IMR-90 (cell line): ENCODE results near the gene PYGM. TPM values are rescaled to one million over a fixed set of nuclear protein-coding genes. Genes with fewer than 3 reads are reported as not detected.

Experiments
- ATAC-seq: fragments of 200-7000 bp; cut with Tn5 transposase; 2 replicates; pipeline ENCODE4 v1.9.1; 2020; ENCODE audit warnings: low read depth, mild to moderate bottlenecking, moderate library complexity
- BruUV-seq: library from RNA; stranded (reverse); fragments of 400-500 nt; replicated peaks from 2 replicates; lab custom pipeline; 2021; lab: Mats Ljungman, UMichigan
- CTCF ChIA-PET: fragments of 300-600 bp; formaldehyde crosslinking; extraction: SDS; loops from one replicate; lab custom pipeline; 2021; ENCODE audit warnings: antibody characterized with exemption; lab: Yijun Ruan, JAX
- POLR2A ChIA-PET: fragments of 300-600 bp; sonication (Branson Sonifier 250); formaldehyde crosslinking; loops from one replicate; lab custom pipeline; 2022; ENCODE audit warnings: antibody characterized with exemption; ENCODE audit not compliant: unreplicated experiment; lab: Charles Lee
- DNase-seq: peaks from one replicate; pipeline ENCODE4 v3.0.0; 2013
- H2AFZ ChIP-seq: replicated peaks from 2 replicates; pipeline ENCODE3; 2013; ENCODE audit warnings: low read length, mild to moderate bottlenecking; ENCODE audit not compliant: poor library complexity
- H2AK5ac ChIP-seq: 2 replicates; pipeline ENCODE4 v1.6.1; 2013; ENCODE audit warnings: low read depth, low read length, inconsistent platforms
- H2AK9ac ChIP-seq: replicated peaks from 2 replicates; pipeline ENCODE3; 2013; ENCODE audit warnings: mild to moderate bottlenecking, low read depth, low read length, moderate library complexity; ENCODE audit not compliant: poor library complexity
- H2BK120ac ChIP-seq: 2 replicates; pipeline ENCODE4 v1.6.1; 2013; ENCODE audit warnings: low read depth, low read length, inconsistent platforms
- H2BK15ac ChIP-seq: 3 replicates; pipeline ENCODE4 v1.6.1; 2013; ENCODE audit warnings: low read depth, low read length, inconsistent platforms
- H2BK20ac ChIP-seq: 2 replicates; pipeline ENCODE4 v1.6.1; 2013; ENCODE audit warnings: low read depth, mild to moderate bottlenecking, inconsistent platforms, low read length, moderate library complexity
- H2BK5ac ChIP-seq: 2 replicates; pipeline ENCODE4 v1.6.1; 2013; ENCODE audit warnings: mild to moderate bottlenecking, low read depth, low read length, inconsistent platforms; ENCODE audit not compliant: poor library complexity, severe bottlenecking
- H3K14ac ChIP-seq: replicated peaks from 2 replicates; pipeline ENCODE4 v1.6.1; 2013; ENCODE audit warnings: low read depth, low read length, inconsistent platforms
- H3K18ac ChIP-seq: 2 replicates; pipeline ENCODE4 v1.6.1; 2013; ENCODE audit warnings: low read depth, low read length, control low read depth
- H3K23ac ChIP-seq: 2 replicates; pipeline ENCODE4 v1.6.1; 2013; ENCODE audit warnings: low read depth, low read length, inconsistent platforms
- H3K27ac ChIP-seq: 2 replicates; pipeline ENCODE4 v1.5.1; 2013; ENCODE audit warnings: mild to moderate bottlenecking, control low read depth, low read length; ENCODE audit not compliant: insufficient read depth
- H3K27me3 ChIP-seq: 2 replicates; pipeline ENCODE4 v1.6.1; 2013; ENCODE audit warnings: low read length; ENCODE audit not compliant: control insufficient read depth, insufficient read depth
- H3K36me3 ChIP-seq: 2 replicates; pipeline ENCODE4 v1.6.1; 2013; ENCODE audit warnings: low read length, mixed read lengths; ENCODE audit not compliant: control insufficient read depth, insufficient read depth
- H3K4ac ChIP-seq: 2 replicates; pipeline ENCODE4 v1.6.1; 2013; ENCODE audit warnings: low read depth, low read length, inconsistent platforms
- H3K4me1 ChIP-seq: 2 replicates; pipeline ENCODE4 v1.6.1; 2013; ENCODE audit warnings: low read length, mixed read lengths; ENCODE audit not compliant: control insufficient read depth, insufficient read depth
- H3K4me2 ChIP-seq: 2 replicates; pipeline ENCODE4 v1.6.1; 2013; ENCODE audit warnings: low read depth, mild to moderate bottlenecking, control low read depth, low read length, moderate library complexity
- H3K4me3 ChIP-seq: 2 replicates; pipeline ENCODE4 v1.5.1; 2013; ENCODE audit warnings: low read depth, mild to moderate bottlenecking, control low read depth, low read length, moderate library complexity; ENCODE audit not compliant: insufficient read depth
- H3K56ac ChIP-seq: 2 replicates; pipeline ENCODE4 v1.6.1; 2013; ENCODE audit warnings: low read length, inconsistent platforms; ENCODE audit not compliant: insufficient read depth; ENCODE audit errors: extremely low read depth
- H3K79me1 ChIP-seq, 2 experiments: 2 replicates each; pipeline ENCODE4 v1.6.1; 2013; ENCODE audit warnings: low read length in 2 of 2, inconsistent platforms in 1 of 2, low read depth in 1 of 2
- H3K9ac ChIP-seq: 2 replicates; pipeline ENCODE4 v1.6.1; 2013; ENCODE audit warnings: low read depth, low read length, control low read depth
- H3K9me1 ChIP-seq: 2 replicates; pipeline ENCODE4 v1.6.1; 2013; ENCODE audit warnings: low read length, inconsistent platforms; ENCODE audit not compliant: insufficient read depth
- H3K9me3 ChIP-seq: 2 replicates; pipeline ENCODE4 v1.6.1; 2013; ENCODE audit warnings: low read length; ENCODE audit not compliant: control insufficient read depth, insufficient read depth
- H4K20me1 ChIP-seq: 2 replicates; pipeline ENCODE4 v1.6.1; 2013; ENCODE audit warnings: low read length, inconsistent platforms; ENCODE audit not compliant: insufficient read depth
- H4K5ac ChIP-seq: 2 replicates; pipeline ENCODE4 v1.6.1; 2013; ENCODE audit warnings: mild to moderate bottlenecking, low read depth, low read length, control low read depth
- H4K8ac ChIP-seq, 2 experiments: 2 replicates each; pipeline ENCODE4 v1.6.1; 2013; ENCODE audit warnings: low read depth in 2 of 2, low read length in 2 of 2, control low read depth in 1 of 2, inconsistent platforms in 1 of 2
- H4K91ac ChIP-seq: 2 replicates; pipeline ENCODE4 v1.6.1; 2013; ENCODE audit warnings: low read depth, low read length, inconsistent platforms; ENCODE audit not compliant: insufficient read depth
- BHLHE40 ChIP-seq: fragments of 150-350 bp; IDR thresholded peaks from 2 replicates; pipeline ENCODE4 v1.6.1; 2016; ENCODE audit warnings: mild to moderate bottlenecking, low read depth, low read length
- CEBPB ChIP-seq: IDR thresholded peaks from 2 replicates; pipeline ENCODE4 v1.6.1; 2012; ENCODE audit warnings: low read depth, low read length, improper control_type of control experiment
- CHD1 ChIP-seq: IDR thresholded peaks from 2 replicates; pipeline ENCODE4 v1.6.1; 2012; ENCODE audit warnings: low read depth, low read length, improper control_type of control experiment
- CTCF ChIP-seq: conservative IDR thresholded peaks from 2 replicates; pipeline ENCODE4 v1.5.1; 2012; ENCODE audit warnings: mild to moderate bottlenecking, low read depth, low read length, improper control_type of control experiment
- ELK1 ChIP-seq: fragments of 150-350 bp; IDR thresholded peaks from 2 replicates; pipeline ENCODE4 v1.6.1; 2016; ENCODE audit warnings: low read depth, mild to moderate bottlenecking, low read length, moderate library complexity, borderline replicate concordance
- FOS ChIP-seq: fragments of 150-350 bp; IDR thresholded peaks from 2 replicates; pipeline ENCODE4 v1.6.1; 2016; ENCODE audit warnings: low read depth, low read length
- MAFK ChIP-seq: IDR thresholded peaks from 2 replicates; pipeline ENCODE4 v1.6.1; 2012; ENCODE audit warnings: low read depth, low read length, improper control_type of control experiment
- MAZ ChIP-seq: IDR thresholded peaks from 2 replicates; pipeline ENCODE4 v1.6.1; 2012; ENCODE audit warnings: low read depth, mild to moderate bottlenecking, low read length, improper control_type of control experiment, moderate library complexity, borderline replicate concordance
- MXI1 ChIP-seq: IDR thresholded peaks from 2 replicates; pipeline ENCODE4 v1.6.1; 2012; ENCODE audit warnings: low read depth, mild to moderate bottlenecking, low read length, moderate library complexity, borderline replicate concordance
- NFE2L2 ChIP-seq: fragments of 150-350 bp; IDR thresholded peaks from 2 replicates; pipeline ENCODE4 v1.6.1; 2016; ENCODE audit warnings: low read depth, mild to moderate bottlenecking, low read length
- RAD21 ChIP-seq: IDR thresholded peaks from 2 replicates; pipeline ENCODE4 v1.6.1; 2012; ENCODE audit warnings: low read length, improper control_type of control experiment
- RCOR1 ChIP-seq: IDR thresholded peaks from 2 replicates; pipeline ENCODE4 v1.6.1; 2012; ENCODE audit warnings: mild to moderate bottlenecking, low read length, improper control_type of control experiment; ENCODE audit not compliant: insufficient replicate concordance
- RFX5 ChIP-seq: IDR thresholded peaks from 2 replicates; pipeline ENCODE4 v1.8.0; 2012; ENCODE audit warnings: low read depth, mild to moderate bottlenecking, low read length, moderate library complexity
- SMC3 ChIP-seq: fragments of 150-350 bp; IDR thresholded peaks from 2 replicates; pipeline ENCODE4 v1.6.1; 2016; ENCODE audit warnings: low read depth, mild to moderate bottlenecking, antibody characterized with exemption, low read length, moderate library complexity
- WGBS, 2 experiments: methylation state at CpG; one replicate each; pipeline versions ENCODE4 v1.1.5 to v1.1.7; 2013; ENCODE audit warnings: missing lambda C conversion rate in 2 of 2; ENCODE audit not compliant: insufficient read length in 1 of 2; ENCODE audit errors: extremely low coverage in 2 of 2; 5-methylcytosine and 5-hydroxymethylcytosine counted together
- dilution Hi-C: fragments of 300-500 bp; cut with HindIII; formaldehyde crosslinking; loops from one replicate; pipeline ENCODE4 v1.14.3; 2018; ENCODE audit warnings: low sequenced_read_pairs; ENCODE audit not compliant: unreplicated experiment
- in situ Hi-C: fragments of 300-500 bp; cut with MboI; formaldehyde crosslinking; loops from 3 replicates; pipeline ENCODE4 v1.14.3; 2019; ENCODE audit warnings: low sequenced_read_pairs, inconsistent platforms, mixed read lengths
- intact Hi-C: fragments of 100-400 bp; cut with micrococcal nuclease; formaldehyde crosslinking; loops from 2 replicates; pipeline ENCODE4 v1.10.0; 2022
- polyA plus RNA-seq, 3 experiments: library from polyadenylated mRNA; depleted of rRNA; stranded (reverse); fragments of >200 nt; gene quantifications; 2 replicates each; pipeline ENCODE4 v1.2.3, GENCODE V29; 2012; ENCODE audit warnings: low replicate concordance in 1 of 3
- total RNA-seq: library from RNA; depleted of rRNA; stranded (reverse); fragments of >200 nt; gene quantifications from 2 replicates; pipeline ENCODE4 v1.2.3, GENCODE V29; 2012
- TF ChIP-seq, protein P1 (sequence below): fragments of 150-350 bp; IDR thresholded peaks from 2 replicates; pipeline ENCODE4 v1.6.1; 2017; ENCODE audit warnings: mild to moderate bottlenecking, antibody characterized with exemption, low read length, low read depth

PYGM gene
- total and polyA plus RNA-seq, 2 of the 4 experiments (the other 2 are of a cell fraction) = 0.18 to 0.21 TPM

DNA sequence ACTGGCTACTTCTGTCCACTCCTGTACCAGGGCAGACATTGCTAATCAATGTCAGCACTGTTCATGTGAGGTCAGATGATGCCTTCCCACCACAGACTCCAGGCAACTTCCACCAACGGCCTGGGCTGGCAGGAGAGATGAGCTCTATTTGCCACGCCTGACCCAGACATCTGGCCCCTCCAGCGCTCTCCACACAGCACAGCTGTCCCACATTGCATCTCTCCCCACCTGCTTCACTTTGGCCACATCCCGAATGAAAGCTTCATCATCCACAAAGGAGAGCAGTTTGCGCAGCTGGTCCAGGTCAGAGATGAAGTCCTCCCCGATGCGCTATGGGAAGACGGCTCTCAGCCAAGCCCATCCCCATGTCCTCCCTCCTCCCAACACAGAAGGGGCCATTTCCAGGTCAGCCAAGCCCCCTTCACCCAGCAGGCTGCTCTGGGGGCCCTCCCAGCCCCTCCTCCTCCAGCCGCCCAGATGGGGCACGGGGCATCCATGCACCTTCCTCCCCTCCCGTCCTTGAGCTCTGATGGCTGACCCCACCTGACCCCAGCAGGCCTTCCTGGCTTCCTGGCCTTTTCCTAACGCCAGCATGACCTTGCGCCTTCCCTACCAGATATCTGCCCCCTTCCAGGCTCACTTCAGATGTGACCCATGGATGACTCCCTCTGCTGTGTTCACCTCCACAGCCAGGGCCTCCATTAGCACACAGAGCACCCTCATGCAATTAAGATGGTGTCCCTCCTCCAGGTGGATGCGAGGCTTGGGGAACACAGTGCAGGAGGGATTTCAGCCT lies 7.4 kb downstream of the PYGM start:
- Histone ChIP-seq H3K56ac (no peak overlapping the region), H3K27me3 (no peaks in the 10 kb centered on the region), H3K79me1 (no peaks in the 10 kb centered on the region), H3K4me1 (peaks cover 3% of the 10 kb centered on the region; the same call in 1 of the 2 replicates), H3K36me3 (no peaks in the 10 kb centered on the region), H2AK5ac (no peak overlapping the region), H2BK5ac (no peak overlapping the region), H3K27ac (no peak overlapping the region), H4K8ac (no peak overlapping the region), H3K9ac (no peak overlapping the region), H2AFZ (peak overlapping the region; percentile 58), H2BK120ac (no peak overlapping the region), H4K20me1 (peaks cover 8% of the 10 kb centered on the region), H3K4me2 (no peak overlapping the region), H3K4ac (no peak overlapping the region), H4K5ac (no peak overlapping the region), H2AK9ac (no peak overlapping the region), H2BK20ac (no peak overlapping the region), H3K14ac (no peak overlapping the region), H3K4me3 (no peak overlapping the region), H4K91ac (no peak overlapping the region), H3K18ac (no peak overlapping the region), H3K9me1 (peaks cover 4% of the 10 kb centered on the region), H2BK15ac (no peak overlapping the region), H3K9me3 (no peaks in the 10 kb centered on the region), H3K23ac (no peak overlapping the region)
- 46% methylated on average over 6 of the region's 14 CpGs; no CpG with 5 or more reads in 1 of the 2 experiments for WGBS, 2 experiments
- dilution Hi-C loops (no loop called here), intact Hi-C loops (no loop called here), in situ Hi-C loops (no loop called here)
- ChIA-PET CTCF (no interaction called here), POLR2A (no interaction called here)
- DNase-seq (no peak), ATAC-seq (no peak)
- no TSS peak for BruUV-seq
- no peak for TF ChIP-seq MXI1
- TF ChIP-seq MAZ = no peak
- no peak for TF ChIP-seq ELK1
- TF ChIP-seq MAFK = no peak
- TF ChIP-seq SMC3 = no peak
- TF ChIP-seq CEBPB = no peak
- TF ChIP-seq CHD1 = no peak
- TF ChIP-seq RFX5 = no peak
- TF ChIP-seq CTCF = no peak
- TF ChIP-seq NFE2L2 = no peak
- TF ChIP-seq RCOR1 = no peak
- TF ChIP-seq BHLHE40 = no peak
- no peak for TF ChIP-seq RAD21
- no peak for TF ChIP-seq FOS
- TF ChIP-seq, protein P1, sequence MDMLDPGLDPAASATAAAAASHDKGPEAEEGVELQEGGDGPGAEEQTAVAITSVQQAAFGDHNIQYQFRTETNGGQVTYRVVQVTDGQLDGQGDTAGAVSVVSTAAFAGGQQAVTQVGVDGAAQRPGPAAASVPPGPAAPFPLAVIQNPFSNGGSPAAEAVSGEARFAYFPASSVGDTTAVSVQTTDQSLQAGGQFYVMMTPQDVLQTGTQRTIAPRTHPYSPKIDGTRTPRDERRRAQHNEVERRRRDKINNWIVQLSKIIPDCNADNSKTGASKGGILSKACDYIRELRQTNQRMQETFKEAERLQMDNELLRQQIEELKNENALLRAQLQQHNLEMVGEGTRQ = no peak
